Heart right ventricle (tissue), 16 donors: ENCODE data around the gene PRMT5. TPM values are rescaled to one million over a fixed set of nuclear protein-coding genes. Genes with fewer than 3 reads are reported as not detected.

Experiments used
- ATAC-seq, 8 donors: fragments of 200-7000 bp; cut with Tn5 transposase; one replicate each; pipeline ENCODE4 v1.9.1; 2020; ENCODE audit warnings: mild to moderate bottlenecking in 8 of 8, moderate library complexity in 8 of 8, moderate number of reproducible peaks in 1 of 8
- DNase-seq, 2 donors: peaks; one replicate each; pipeline ENCODE4 v3.0.0-alpha.2; 2020
- H3K27ac ChIP-seq, 10 donors: fragments of 200-600 bp; sonication (generic) in 2 of 10; one replicate each; pipeline versions ENCODE4 v1.5.0 to v1.8.0; 2020 to 2022; ENCODE audit warnings: mild to moderate bottlenecking in 3 of 10
- H3K27me3 ChIP-seq, 7 donors: fragments of 200-600 bp; one replicate each; pipeline ENCODE4 v1.8.0; 2021 to 2022; ENCODE audit warnings: mild to moderate bottlenecking in 2 of 7
- H3K36me3 ChIP-seq, 9 donors: fragments of 200-600 bp; sonication (generic) in 1 of 9; one replicate each; pipeline versions ENCODE4 v1.5.0 to v1.8.0; 2020 to 2022; ENCODE audit warnings: mild to moderate bottlenecking in 2 of 9
- H3K4me1 ChIP-seq, 9 donors: fragments of 200-600 bp; sonication (generic) in 1 of 9; one replicate each; pipeline versions ENCODE4 v1.5.0 to v1.8.0; 2020 to 2022; ENCODE audit warnings: mild to moderate bottlenecking in 4 of 9
- H3K4me3 ChIP-seq, 10 donors: fragments of 200-600 bp; sonication (generic) in 2 of 10; one replicate each; pipeline versions ENCODE4 v1.5.0 to v1.8.0; 2020 to 2022; ENCODE audit warnings: mild to moderate bottlenecking in 7 of 10, moderate library complexity in 2 of 10
- H3K9me3 ChIP-seq, 11 donors: fragments of 200-600 bp in 10 of 11; sonication (generic) in 2 of 11; one replicate each; pipeline versions ENCODE4 v1.5.0 to v1.8.0; 2013 to 2022; ENCODE audit warnings: mild to moderate bottlenecking in 2 of 11, control low read depth in 1 of 11, moderate library complexity in 1 of 11
- CTCF ChIP-seq, 9 donors: fragments of 200-600 bp; sonication (generic) in 2 of 9; IDR thresholded peaks; one replicate each; pipeline versions ENCODE4 v1.5.0 to v1.8.0; 2021 to 2022; ENCODE audit warnings: antibody characterized with exemption in 9 of 9, mild to moderate bottlenecking in 5 of 9, moderate library complexity in 1 of 9
- WGBS, 2 donors: extraction: QIAGEN DNeasy Blood & Tissue Kit; methylation state at CpG; one replicate each; pipeline ENCODE4 v1.1.7; 2013; ENCODE audit warnings: inconsistent platforms in 1 of 2; 5-methylcytosine and 5-hydroxymethylcytosine counted together
- intact Hi-C, 10 donors: fragments of 100-400 bp; cut with DNase I; formaldehyde crosslinking; loops; one replicate each; pipeline versions ENCODE4 v1.11.1 to v1.14.2; 2022
- polyA plus RNA-seq, 2 donors: library from polyadenylated mRNA; stranded (reverse); fragments of 200-250 nt; gene quantifications; one replicate each; pipeline ENCODE4 v1.2.3, GENCODE V29; 2013
- total RNA-seq, 10 donors: library from RNA; stranded (reverse); fragmentation: NEBNext Ultra II Directional in 3 of 10; extraction: Animal tissue kit (Norgen Biotek cat#: 25700) in 3 of 10; gene quantifications; one replicate each; pipeline versions ENCODE4 v1.2.1 to v1.2.4, GENCODE V29; 2021 to 2023
- donor health status: Arrhythmogenic right ventricular cardiomyopathy.
- donor health status: ischemic (EF 13 %, LVEDD 7.1; RV severe dilation, severe dysfunction).
- donor health status: healthy with polysubstance abuse.
- donor health status: DM: no; HTN: yes; CAD: no.
- donor health status: DM: no; HTN: no; CAD: no.
- donor health status: ischemic (EF 25% LVEDD 6.9; RV normal size, moderate dysfunction).
- donor health status: ischemic (EF 25% LVEDD 5.7; RV mildly dilated, moderate dysfunction).
- donor health status: healthy.
- donor health status: DM: yes; HTN: yes; CAD: no.
- donor health status: Ischemic cardiomyopathy.
- donor health status: ischemic (EF 35%, LVEDD 5.7; RV mildly dilated, moderate dysfunction).
- donor health status: nonischemic (EF 11% LVEDD 7.7; RV severe dilation, severe dysfunction).
- donor health status: DM: yes; HTN: yes; CAD: no.
- donor health status: PGD.
- donor health status: ischemic (EF 29% LVEDD 5.4; RV normal size, mild dysfunction).
- donor health status: nonischemic (EF 23%, LVEDD 6.1; RV moderate dilation, normal function).

Gene PRMT5
- total and polyA plus RNA-seq, 12 donors = 7.8 to 75.1 (median 48.2) TPM

- Histone ChIP-seq H3K9me3 (no peaks in the 10 kb centered on the region), H3K4me3 (no peak overlapping the region), H3K36me3 (peaks cover 0 to 37% (median 0%) of the 10 kb centered on the region in 9 donors), H3K4me1 (peaks cover 8 to 69% (median 52%) of the 10 kb centered on the region in 9 donors), H3K27me3 (peaks cover 0 to 33% (median 0%) of the 10 kb centered on the region in 7 donors), H3K27ac (peak overlapping the region; percentile 9 to 91 (median 74))
- DNase-seq (no peak), ATAC-seq (no peak)
- intact Hi-C loops = loop anchor here in 1 of 10 donors (1.0 kb wide), 1 partner anchor 19 kb away; no protein-coding TSS in a partner anchor
- no peak for TF ChIP-seq CTCF (IDR thresholded peaks at IDR 0.05)
Measured at GRCh38 chr14:22977434-22977683, 48.2 kb upstream of the PRMT5 start.

GRCh38 chr14:22976620-22977433 lies 47.7 kb upstream of the PRMT5 start:
- ATAC-seq (no peak), DNase-seq (no peak)
- no peak overlapping the region for H3K4me3 ChIP-seq
- intact Hi-C loops = loop anchor here in 1 of 10 donors (1.0 kb wide), 1 partner anchor 19 kb away; no protein-coding TSS in a partner anchor
- no peaks in the 10 kb centered on the region for H3K9me3 ChIP-seq
- peak overlapping the region; percentile 9 to 91 (median 74) for H3K27ac ChIP-seq
- no peak for TF ChIP-seq CTCF (IDR thresholded peaks at IDR 0.05)
- WGBS, 2 donors = 34 to 43% methylated on average over 6 of the region's 6 CpGs
- H3K36me3 ChIP-seq = peaks cover 0 to 42% (median 0%) of the 10 kb centered on the region in 9 donors
- peaks cover 8 to 64% (median 47%) of the 10 kb centered on the region in 9 donors for H3K4me1 ChIP-seq
- H3K27me3 ChIP-seq = peaks cover 0 to 29% (median 0%) of the 10 kb centered on the region in 7 donors

GRCh38 chr14:22974530-22975313 lies 45.5 kb upstream of the PRMT5 start:
- ATAC-seq (peak in 5 of 8 donors; percentile 7 to 29 (median 27)), DNase-seq (peak in 1 of 2 donors; percentile 57)
- TF ChIP-seq CTCF (IDR thresholded peaks at IDR 0.05) = no peak
- Histone ChIP-seq H3K27me3 (peaks cover 0 to 8% (median 0%) of the 10 kb centered on the region in 7 donors), H3K4me3 (no peak overlapping the region), H3K4me1 (peaks cover 4 to 44% (median 33%) of the 10 kb centered on the region in 9 donors), H3K36me3 (peaks cover 0 to 50% (median 0%) of the 10 kb centered on the region in 9 donors), H3K27ac (peak overlapping the region in 4 of 10 donors; percentile 4 to 39 (median 26)), H3K9me3 (no peaks in the 10 kb centered on the region)
- 66 to 73% methylated on average over 9 of the region's 9 CpGs for WGBS, 2 donors
- intact Hi-C loops = no loop called here

GRCh38 chr14:22973217-22974032 lies 44.2 kb upstream of the PRMT5 start:
- peak; percentile 54 to 77 (median 74) for TF ChIP-seq CTCF (IDR thresholded peaks at IDR 0.05)
- 82 to 85% methylated on average over 6 of the region's 6 CpGs for WGBS, 2 donors

More at GRCh38 chr14:22973217-22974032, 44.2 kb upstream of the PRMT5 start:
- H3K4me1 ChIP-seq = peaks cover 0 to 31% (median 24%) of the 10 kb centered on the region in 9 donors
- H3K9me3 ChIP-seq = no peaks in the 10 kb centered on the region
- peak in 1 of 2 donors; percentile 48 for DNase-seq
- H3K27me3 ChIP-seq = no peaks in the 10 kb centered on the region
- H3K36me3 ChIP-seq = peaks cover 0 to 52% (median 0%) of the 10 kb centered on the region in 9 donors
- peak overlapping the region in 5 of 10 donors; percentile 21 to 61 (median 39) for H3K27ac ChIP-seq
- peak in 7 of 8 donors; percentile 35 to 63 (median 48) for ATAC-seq
- H3K4me3 ChIP-seq = no peak overlapping the region
- intact Hi-C loops = no loop called here
